Measurements from ENCODE around the gene TNFRSF19.
"Not testable (repeated sequence)": the region's sequence is repeated elsewhere in the genome, so short reads cannot be mapped to it uniquely, and the experiment has no call there.

The TNFRSF19 gene

DNA sequence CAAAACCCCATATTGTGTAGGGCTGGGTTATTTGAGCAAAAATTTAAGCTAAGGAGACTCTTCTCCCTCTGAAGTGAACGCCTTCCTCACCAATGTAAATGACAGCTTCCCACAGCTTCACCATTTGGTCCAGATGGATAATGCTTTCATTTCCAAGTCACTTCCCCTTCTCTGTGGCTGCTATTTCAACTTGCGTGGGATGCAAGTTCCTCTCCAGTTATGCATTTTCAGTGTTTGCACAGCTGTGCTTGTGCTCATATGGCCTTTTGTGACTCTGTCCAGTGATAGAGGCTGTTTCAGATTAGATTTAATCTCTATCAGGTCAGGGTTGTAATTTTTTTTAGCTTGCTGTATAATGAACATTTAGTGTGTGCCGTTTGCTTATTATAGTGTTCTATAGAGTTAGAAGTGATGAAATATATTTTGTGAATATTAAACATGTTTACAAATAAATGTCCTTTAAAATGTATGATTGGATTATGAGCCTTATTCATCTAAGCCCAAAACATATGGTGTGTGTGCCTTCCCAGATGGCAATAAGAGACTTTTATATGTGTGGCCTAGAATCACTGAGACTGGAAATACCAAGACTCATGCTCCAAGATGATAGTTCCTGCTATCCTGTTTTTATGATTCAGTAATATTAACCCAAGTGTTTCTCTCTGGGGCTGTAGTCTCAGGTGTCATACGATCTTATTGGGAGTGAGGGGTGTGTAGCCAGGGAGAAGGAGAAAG lies 86.6 kb downstream of the TNFRSF19 start:
- peak; percentile 91 to 92 for DNase-seq

GRCh38 chr13:23658929-23659541 lies 88.8 kb downstream of the TNFRSF19 start:
- no peak for DNase-seq

- DNase-seq: no peak
These were observed 90.0 kb downstream of the TNFRSF19 start for GRCh38 chr13:23660249-23660648.

DNA sequence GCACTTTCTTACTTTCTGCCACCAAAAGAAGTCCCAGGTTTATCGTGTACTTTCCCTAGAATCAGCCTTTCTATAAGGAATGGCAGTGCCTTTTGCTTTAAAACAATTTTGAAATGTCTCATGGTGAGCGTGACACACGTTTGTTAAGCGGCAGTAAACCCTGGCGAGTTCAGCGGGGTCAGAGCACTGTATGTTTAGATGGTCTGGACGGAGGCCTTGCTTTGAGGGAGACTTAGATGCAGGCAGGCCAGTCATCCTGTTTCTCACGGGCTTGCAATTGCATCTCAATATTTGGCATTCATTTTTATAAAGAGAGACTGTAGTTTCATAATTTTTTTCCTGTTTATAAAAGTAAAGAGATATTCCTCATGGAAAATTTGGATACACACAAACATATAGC lies 96.4 kb downstream of the TNFRSF19 start:
- no peak for DNase-seq

- no peak for DNase-seq
These were observed 97.5 kb downstream of the TNFRSF19 start for GRCh38 chr13:23667750-23668149.

DNA sequence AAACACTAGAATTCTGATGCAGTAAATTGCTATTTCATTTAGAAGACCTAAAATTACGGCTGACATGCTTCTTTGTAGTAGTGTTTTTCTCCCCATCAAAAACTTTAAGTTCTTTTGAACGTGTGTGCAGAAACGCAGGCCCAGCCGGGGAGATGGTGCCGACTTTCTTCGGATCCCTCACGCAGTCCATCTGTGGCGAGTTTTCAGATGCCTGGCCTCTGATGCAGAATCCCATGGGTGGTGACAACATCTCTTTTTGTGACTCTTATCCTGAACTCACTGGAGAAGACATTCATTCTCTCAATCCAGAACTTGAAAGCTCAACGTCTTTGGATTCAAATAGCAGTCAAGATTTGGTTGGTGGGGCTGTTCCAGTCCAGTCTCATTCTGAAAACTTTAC lies 98.3 kb downstream of the TNFRSF19 start:
- DNase-seq: no peak

GRCh38 chr13:23670793-23671192 lies 100.6 kb downstream of the TNFRSF19 start:
- no peak for DNase-seq

DNA sequence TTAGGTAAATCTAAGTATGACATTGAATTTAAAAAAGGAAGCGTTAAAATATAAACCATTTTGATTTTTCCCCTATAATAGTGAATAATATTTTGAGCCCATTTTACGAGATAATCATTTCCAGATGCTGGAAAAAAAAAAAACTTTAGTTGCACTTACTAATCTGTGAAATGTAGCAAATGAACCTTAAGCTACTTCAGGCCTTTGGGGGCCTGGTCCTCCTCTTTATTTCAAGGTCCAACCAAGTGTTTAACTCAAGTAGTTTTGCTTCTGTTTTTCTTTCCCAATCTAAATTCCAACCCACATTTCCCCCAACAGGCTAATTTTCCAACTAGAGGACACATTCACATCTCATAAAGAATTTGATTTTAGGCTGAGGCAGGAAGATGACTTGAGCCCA lies 101.2 kb downstream of the TNFRSF19 start:
- DNase-seq: no peak

GRCh38 chr13:23671897-23672296 lies 101.7 kb downstream of the TNFRSF19 start:
- peak; percentile 70 to 84 for DNase-seq

DNA sequence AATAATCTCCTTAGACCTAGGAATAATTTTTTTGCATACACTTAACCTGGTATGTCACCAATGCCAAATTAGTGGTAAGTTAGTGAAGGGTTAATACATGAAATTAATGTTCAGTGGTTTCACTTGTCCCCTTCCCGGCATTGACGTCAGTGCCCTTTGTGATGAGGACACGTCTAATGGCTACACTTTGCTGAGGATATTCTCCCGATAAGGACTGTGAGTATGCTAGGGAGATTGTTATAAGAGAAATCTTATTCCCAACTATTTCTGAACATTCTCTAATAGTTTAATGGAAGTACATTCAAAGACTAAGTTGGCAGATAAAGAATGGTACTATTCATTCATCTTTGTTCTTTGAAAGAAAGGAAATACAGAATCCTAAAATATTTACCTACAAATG lies 102.4 kb downstream of the TNFRSF19 start:
- DNase-seq: no peak

- no peak for DNase-seq
These were observed 103.1 kb downstream of the TNFRSF19 start for GRCh38 chr13:23673354-23673753.

DNA sequence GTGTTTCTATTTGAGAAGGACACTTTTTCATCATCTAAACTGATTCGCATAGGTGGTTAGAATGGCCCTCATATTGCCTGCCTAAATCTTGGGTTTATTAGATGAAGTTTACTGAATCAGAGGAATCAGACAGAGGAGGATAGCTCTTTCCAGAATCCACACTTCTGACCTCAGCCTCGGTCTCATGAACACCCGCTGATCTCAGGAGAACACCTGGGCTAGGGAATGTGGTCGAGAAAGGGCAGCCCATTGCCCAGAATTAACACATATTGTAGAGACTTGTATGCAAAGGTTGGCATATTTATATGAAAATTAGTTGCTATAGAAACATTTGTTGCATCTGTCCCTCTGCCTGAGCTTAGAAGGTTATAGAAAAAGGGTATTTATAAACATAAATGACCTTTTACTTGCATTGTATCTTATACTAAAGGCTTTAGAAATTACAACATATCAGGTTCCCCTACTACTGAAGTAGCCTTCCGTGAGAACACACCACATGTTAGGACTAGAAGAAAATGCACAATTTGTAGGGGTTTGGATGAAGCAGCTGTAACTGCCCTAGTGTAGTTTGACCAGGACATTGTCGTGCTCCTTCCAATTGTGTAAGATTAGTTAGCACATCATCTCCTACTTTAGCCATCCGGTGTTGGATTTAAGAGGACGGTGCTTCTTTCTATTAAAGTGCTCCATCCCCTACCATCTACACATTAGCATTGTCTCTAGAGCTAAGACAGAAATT lies 103.8 kb downstream of the TNFRSF19 start:
- DNase-seq: no peak

- DNase-seq: no peak
These were observed 104.8 kb downstream of the TNFRSF19 start for GRCh38 chr13:23674795-23675640.

- DNase-seq: not testable (repeated sequence)
These were observed 107.6 kb downstream of the TNFRSF19 start for GRCh38 chr13:23677679-23678288.

- DNase-seq: no peak
These were observed 108.6 kb downstream of the TNFRSF19 start for GRCh38 chr13:23678795-23679194.

GRCh38 chr13:23679220-23679619 lies 109.0 kb downstream of the TNFRSF19 start:
- no peak for DNase-seq

DNA sequence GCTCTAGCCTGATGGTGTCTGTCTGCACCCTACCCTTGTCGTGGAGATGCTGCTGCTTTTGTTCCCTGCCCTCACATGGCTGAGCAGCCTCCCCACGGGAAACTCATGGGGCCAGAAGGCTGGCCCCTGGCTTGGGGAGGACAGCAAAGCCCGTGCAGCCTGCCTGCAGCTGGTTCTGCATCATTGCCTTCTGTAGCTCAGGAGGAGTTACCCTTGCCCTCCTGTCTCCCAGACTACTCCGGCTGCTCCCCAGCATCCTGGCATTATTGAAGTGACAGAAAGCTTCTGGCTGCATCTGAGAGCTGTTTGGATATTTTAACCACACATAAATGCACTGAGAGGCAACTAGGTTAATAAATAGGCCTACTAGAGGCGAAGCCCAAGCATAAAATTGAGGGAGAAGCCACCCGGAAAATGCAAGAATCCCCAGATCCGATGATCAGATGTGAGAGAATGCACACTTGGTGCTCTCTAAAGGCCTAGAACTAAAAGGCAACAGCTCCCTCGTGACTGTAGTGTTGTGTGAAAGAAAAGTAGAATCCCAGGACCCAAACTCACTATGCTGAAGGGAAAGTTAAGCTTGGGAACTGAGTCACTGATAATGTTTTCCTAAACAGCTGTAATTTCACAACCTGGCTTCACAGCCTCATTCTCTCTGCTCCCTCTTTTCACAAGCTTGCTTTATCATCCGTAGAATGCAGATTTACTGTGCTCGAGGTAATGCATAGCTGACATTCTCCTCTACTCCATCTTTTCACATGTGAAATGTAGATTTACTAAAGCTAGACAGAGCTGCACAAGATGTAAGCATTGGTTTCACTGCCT lies 110.8 kb downstream of the TNFRSF19 start:
- no peak for DNase-seq

- no peak for DNase-seq
These were observed 112.9 kb downstream of the TNFRSF19 start for GRCh38 chr13:23683084-23683483.

DNA sequence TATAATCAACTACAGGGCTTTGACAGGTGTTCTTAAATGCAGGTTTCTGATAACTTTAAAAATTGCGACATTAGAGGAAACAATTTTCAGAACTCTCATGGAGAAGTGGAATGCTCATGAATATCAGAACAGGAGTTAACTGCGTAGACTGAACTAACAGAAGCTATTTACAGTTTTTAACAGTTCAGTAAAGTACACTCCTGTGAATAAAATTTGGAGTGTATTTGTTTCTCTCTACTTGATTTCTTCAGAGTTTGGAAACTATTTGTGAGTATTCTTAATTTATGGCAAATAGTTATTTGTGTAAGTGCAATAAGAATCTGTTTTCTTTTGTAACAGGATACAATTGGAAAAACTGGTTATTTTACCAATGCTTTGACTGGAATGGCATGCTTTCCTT lies 114.4 kb downstream of the TNFRSF19 start:
- DNase-seq: no peak

GRCh38 chr13:23685416-23685815 lies 115.2 kb downstream of the TNFRSF19 start:
- no peak for DNase-seq

GRCh38 chr13:23686948-23687347 lies 116.7 kb downstream of the TNFRSF19 start:
- DNase-seq: no peak
